Adrenal gland (tissue), 12 donors: ENCODE results near the gene HIP1. TPM values are rescaled to one million over a fixed set of nuclear protein-coding genes. Genes with fewer than 3 reads are reported as not detected.

Experiments
- DNase-seq, 7 donors: peaks; one replicate each; pipeline ENCODE4 v3.0.0-alpha.2; 2019 to 2020
- H3K27ac ChIP-seq, 5 donors: fragments of 200-600 bp; sonication (generic) in 4 of 5; 1 replicate in 3 of 5; 2 replicates in 2 of 5; pipeline versions ENCODE4 v1.5.1 to v1.8.0; 2016 to 2020; ENCODE audit warnings: mild to moderate bottlenecking in 1 of 5
- H3K27me3 ChIP-seq: fragments of 200-600 bp; 2 replicates; pipeline ENCODE4 v1.8.0; 2021
- H3K36me3 ChIP-seq, 2 donors: fragments of 200-600 bp; replicated peaks in 1 of 2; 1 replicate in 1 of 2; 2 replicates in 1 of 2; pipeline versions ENCODE4 v1.5.1 to v1.8.0; 2018 to 2022
- H3K4me1 ChIP-seq, 2 donors: fragments of 200-600 bp; replicated peaks in 1 of 2; 1 replicate in 1 of 2; 2 replicates in 1 of 2; pipeline versions ENCODE4 v1.5.1 to v1.8.0; 2018 to 2021
- H3K4me3 ChIP-seq, 4 donors: fragments of 200-600 bp; sonication (generic) in 3 of 4; one replicate each; pipeline ENCODE4 v1.5.1; 2016 to 2018
- H3K9me3 ChIP-seq, 3 donors: fragments of 200-600 bp; sonication (generic) in 1 of 3; replicated peaks in 1 of 3; 1 replicate in 2 of 3; 2 replicates in 1 of 3; pipeline versions ENCODE4 v1.5.1 to v1.8.0; 2016 to 2021
- CTCF ChIP-seq, 6 experiments: fragments of 450-650 bp in 4 of 6; fragments of 200-600 bp in 2 of 6; sonication (generic) in 1 of 6; IDR thresholded peaks; 1 replicate in 5 of 6; 2 replicates in 1 of 6; pipeline versions ENCODE4 v1.5.1 to v1.8.0; 2016 to 2021; ENCODE audit warnings: antibody characterized with exemption in 6 of 6, mild to moderate bottlenecking in 2 of 6, moderate library complexity in 1 of 6
- POLR2A ChIP-seq, 2 donors: fragments of 450-650 bp; IDR thresholded peaks; one replicate each; pipeline ENCODE4 v1.6.1; 2017; ENCODE audit warnings: antibody characterized with exemption in 2 of 2, mild to moderate bottlenecking in 2 of 2, moderate library complexity in 1 of 2
- WGBS, 4 donors: extraction: QIAGEN DNeasy Blood & Tissue Kit in 2 of 4; methylation state at CpG; one replicate each; pipeline versions ENCODE4 v1.1.5 to v1.1.7; 2013 to 2017; 5-methylcytosine and 5-hydroxymethylcytosine counted together
- intact Hi-C, 2 donors: fragments of 100-400 bp; cut with DNase I; formaldehyde crosslinking; loops; one replicate each; pipeline versions ENCODE4 v1.14.1 to v1.15.0; 2022 to 2023
- polyA plus RNA-seq, 3 donors: library from polyadenylated mRNA; stranded (reverse); fragments of 200-250 nt in 2 of 3; fragments of 350-450 nt in 1 of 3; fragmentation: Illumina TruSeq in 1 of 3; extraction: RNeasy Lipid Tissue Mini Kit (QIAGEN cat#74804) in 1 of 3; gene quantifications; one replicate each; pipeline ENCODE4 v1.2.3, GENCODE V29; 2013 to 2014
- total RNA-seq, 9 donors: library from RNA; depleted of rRNA in 4 of 9; stranded (reverse); fragments of >200 nt in 4 of 9; fragments of 120-200 nt in 1 of 9; fragmentation: NEBNext Ultra II Directional in 1 of 9; extraction: Animal tissue kit (Norgen Biotek cat#: 25700) in 1 of 9; gene quantifications; one replicate each; pipeline versions ENCODE4 v1.1.0 to v1.2.4, GENCODE V29; 2013 to 2023
- donor health status: healthy with polysubstance abuse.
- donor health status: Bipolar disorder and iron deficiency.
- donor health status: DM: yes; HTN: yes; CAD: no.
- donor health status: DM: no; HTN: no; CAD: no.
- donor health status: DM: no; HTN: no; CAD: no.
- donor health status: DM: yes; HTN: yes; CAD: no.

The HIP1 gene
- total and polyA plus RNA-seq, 12 donors, result 5.9 to 48.9 (median 32.8) TPM

DNA sequence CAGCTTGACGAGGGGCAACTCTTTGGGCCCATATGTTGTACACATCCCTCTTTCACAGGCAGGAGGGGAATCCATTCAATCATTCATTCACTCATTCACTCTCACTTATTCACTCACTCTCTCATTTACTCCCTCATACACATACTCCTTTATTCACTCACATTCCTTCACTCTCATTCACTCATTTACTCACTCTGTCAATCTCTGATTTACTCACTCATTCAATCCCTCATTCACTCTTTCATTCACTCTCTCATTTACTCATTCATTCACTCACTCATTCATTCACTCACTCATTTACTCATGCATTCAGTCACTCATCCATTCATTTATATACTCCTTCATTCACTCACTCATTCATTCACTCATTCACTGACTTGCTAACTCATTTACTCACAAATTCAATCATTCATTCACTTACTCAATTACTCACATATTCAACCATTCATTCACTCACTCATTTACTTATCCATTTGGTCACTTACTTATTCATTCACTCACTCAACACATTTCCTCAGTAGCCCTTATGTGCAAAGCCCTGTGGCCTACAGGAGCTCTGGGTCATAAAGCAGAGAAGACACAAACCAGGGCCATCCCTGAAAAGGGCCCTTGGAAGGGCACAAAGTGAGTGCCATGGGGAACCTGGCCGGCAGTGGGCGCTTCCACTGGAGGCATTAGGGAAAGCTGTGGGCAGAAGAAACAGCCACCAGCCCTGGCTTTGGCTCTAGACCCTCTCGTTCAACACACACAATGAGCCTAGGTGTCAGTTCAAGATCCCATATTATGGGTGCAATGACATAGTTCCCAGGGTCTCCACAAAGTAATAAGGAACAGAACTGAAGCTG lies 26.0 kb downstream of the HIP1 start:
- WGBS, 4 donors, result 78 to 82% (median 80%) methylated on average over 4 of the region's 4 CpGs
- peaks cover 0 to 8% (median 6%) of the 10 kb centered on the region in 3 donors for H3K9me3 ChIP-seq
- peak overlapping the region in 2 of 5 donors; percentile 11 to 51 for H3K27ac ChIP-seq
- intact Hi-C loops, result no loop called here
- H3K27me3 ChIP-seq, result no peaks in the 10 kb centered on the region
- H3K4me3 ChIP-seq, result no peak overlapping the region
- TF ChIP-seq CTCF (IDR thresholded peaks at IDR 0.05) (no peak), POLR2A (IDR thresholded peaks at IDR 0.05) (no peak)
- H3K36me3 ChIP-seq, result no peaks in the 10 kb centered on the region
- peaks cover 0 to 6% of the 10 kb centered on the region in 2 donors for H3K4me1 ChIP-seq
- DNase-seq, result no peak

DNA sequence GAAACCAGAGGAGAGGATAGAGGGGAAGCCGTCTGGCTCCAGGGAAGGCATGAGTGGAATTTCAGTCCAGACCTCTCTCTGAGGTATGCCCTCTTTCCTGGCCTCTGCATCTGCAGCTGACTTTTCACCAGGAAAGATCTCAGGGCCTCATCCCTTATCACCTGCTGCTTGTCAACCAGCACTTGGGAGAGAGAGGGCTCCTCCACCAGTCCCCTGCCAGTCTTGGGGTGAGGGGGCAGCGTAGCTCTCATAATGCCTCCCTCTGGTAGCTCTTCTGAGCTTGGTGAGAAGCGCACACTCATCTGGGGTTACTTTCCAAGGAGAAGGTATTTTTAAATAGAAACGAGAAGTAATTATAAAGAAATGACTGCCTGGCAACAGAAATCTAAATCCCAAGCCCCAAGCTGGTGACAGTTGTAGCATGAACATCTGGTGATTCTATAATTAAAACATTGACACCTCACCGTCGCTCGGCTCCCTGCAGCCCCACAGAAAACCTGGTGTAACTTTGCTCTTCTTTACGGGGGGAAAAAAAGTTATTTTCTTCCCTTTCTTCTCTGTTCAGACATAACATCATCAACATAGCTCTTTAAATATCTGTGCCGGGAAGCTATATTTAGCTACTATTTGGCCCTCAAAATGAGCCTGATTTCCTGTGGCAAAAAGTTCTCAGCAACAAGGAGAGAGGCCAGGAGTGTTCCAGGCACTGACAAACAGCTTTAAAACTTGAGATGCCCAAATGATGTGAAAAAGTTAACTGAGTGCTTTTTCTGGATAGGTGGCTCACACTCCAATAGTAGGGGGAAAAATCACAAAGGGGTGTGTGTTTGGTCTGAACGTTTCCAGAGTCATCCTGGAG lies 26.9 kb downstream of the HIP1 start:
- no peak overlapping the region for H3K4me3 ChIP-seq
- peaks cover 0 to 8% (median 6%) of the 10 kb centered on the region in 3 donors for H3K9me3 ChIP-seq
- H3K27me3 ChIP-seq, result no peaks in the 10 kb centered on the region
- no peaks in the 10 kb centered on the region for H3K36me3 ChIP-seq
- WGBS, 4 donors, result 33 to 49% (median 39%) methylated on average over 9 to 10 of the region's 10 CpGs
- intact Hi-C loops, result no loop called here
- H3K27ac ChIP-seq, result peak overlapping the region in 2 of 5 donors; percentile 11 to 51
- DNase-seq, result no peak
- peaks cover 0 to 6% of the 10 kb centered on the region in 2 donors for H3K4me1 ChIP-seq
- TF ChIP-seq CTCF (IDR thresholded peaks at IDR 0.05) (no peak), POLR2A (IDR thresholded peaks at IDR 0.05) (no peak)

DNA sequence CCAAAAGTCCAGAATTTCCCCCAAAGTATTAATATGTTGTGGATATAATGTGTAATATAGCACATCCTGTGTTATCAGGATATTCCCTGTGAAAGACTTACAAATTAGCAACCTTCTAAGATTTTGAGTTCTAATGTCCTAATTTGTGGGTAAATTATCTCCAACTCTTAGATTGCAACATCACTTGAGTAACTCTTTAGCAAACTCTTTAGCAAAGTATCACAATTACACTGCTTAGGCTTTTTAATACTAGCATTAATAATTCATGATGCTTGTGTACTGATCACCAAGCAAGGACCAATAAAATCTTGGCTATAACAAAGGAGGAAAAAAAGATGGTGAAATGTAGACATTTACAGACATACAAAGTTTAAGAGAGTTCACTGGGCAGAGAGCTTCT lies 27.7 kb downstream of the HIP1 start:
- Histone ChIP-seq H3K4me3 (no peak overlapping the region), H3K27me3 (no peaks in the 10 kb centered on the region), H3K9me3 (peaks cover 0 to 8% (median 6%) of the 10 kb centered on the region in 3 donors), H3K36me3 (no peaks in the 10 kb centered on the region), H3K4me1 (peaks cover 0 to 6% of the 10 kb centered on the region in 2 donors), H3K27ac (peak overlapping the region in 2 of 5 donors; percentile 10 to 51)
- intact Hi-C loops, result no loop called here
- no peak for DNase-seq
- TF ChIP-seq CTCF (IDR thresholded peaks at IDR 0.05) (no peak), POLR2A (IDR thresholded peaks at IDR 0.05) (no peak)

DNA sequence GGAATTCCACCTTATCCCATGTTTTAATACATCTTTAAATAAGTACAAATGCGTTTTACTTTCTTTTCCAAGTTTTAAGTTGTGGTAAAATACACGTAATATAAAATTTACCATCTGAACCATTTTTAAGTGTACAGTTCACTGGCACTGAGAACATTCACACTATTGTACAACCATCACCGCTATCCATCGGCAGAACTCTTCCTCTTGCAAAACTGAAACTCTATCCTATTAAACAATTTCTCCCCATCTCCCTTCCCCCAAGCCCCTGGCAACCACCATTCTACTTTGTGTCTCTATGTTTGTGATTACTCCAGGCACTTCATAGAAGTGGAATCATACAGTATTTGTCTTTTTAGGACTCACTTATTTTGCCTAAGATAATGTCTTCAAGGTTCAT lies 33.8 kb downstream of the HIP1 start:
- intact Hi-C loops, result no loop called here
- H3K36me3 ChIP-seq, result no peaks in the 10 kb centered on the region
- TF ChIP-seq CTCF (IDR thresholded peaks at IDR 0.05), result no peak
- TF ChIP-seq POLR2A (IDR thresholded peaks at IDR 0.05), result no peak
- H3K9me3 ChIP-seq, result peaks cover 0 to 6% (median 1%) of the 10 kb centered on the region in 3 donors
- H3K27me3 ChIP-seq, result no peaks in the 10 kb centered on the region
- 79 to 88% (median 84%) methylated on average over 4 of the region's 4 CpGs for WGBS, 4 donors
- DNase-seq, result no peak
- H3K4me3 ChIP-seq, result no peak overlapping the region
- no peak overlapping the region for H3K27ac ChIP-seq
- no peaks in the 10 kb centered on the region for H3K4me1 ChIP-seq
